CD4-positive, alpha-beta T cell treated with Interleukin-12 subunit alpha and Interleukin-12 subunit beta, for 1 hour (primary cell): Measurements from ENCODE around the gene PRSS8.
A peak's percentile ranks its signal among the peaks of the same experiment; 100 is the strongest.
"Not testable (repeated sequence)": the region's sequence is repeated elsewhere in the genome, so short reads cannot be mapped to it uniquely, and the experiment has no call there.

Experiments used
- DNase-seq: peaks from one replicate; pipeline ENCODE4 v3.0.0-alpha.2; 2020

The PRSS8 gene

DNA sequence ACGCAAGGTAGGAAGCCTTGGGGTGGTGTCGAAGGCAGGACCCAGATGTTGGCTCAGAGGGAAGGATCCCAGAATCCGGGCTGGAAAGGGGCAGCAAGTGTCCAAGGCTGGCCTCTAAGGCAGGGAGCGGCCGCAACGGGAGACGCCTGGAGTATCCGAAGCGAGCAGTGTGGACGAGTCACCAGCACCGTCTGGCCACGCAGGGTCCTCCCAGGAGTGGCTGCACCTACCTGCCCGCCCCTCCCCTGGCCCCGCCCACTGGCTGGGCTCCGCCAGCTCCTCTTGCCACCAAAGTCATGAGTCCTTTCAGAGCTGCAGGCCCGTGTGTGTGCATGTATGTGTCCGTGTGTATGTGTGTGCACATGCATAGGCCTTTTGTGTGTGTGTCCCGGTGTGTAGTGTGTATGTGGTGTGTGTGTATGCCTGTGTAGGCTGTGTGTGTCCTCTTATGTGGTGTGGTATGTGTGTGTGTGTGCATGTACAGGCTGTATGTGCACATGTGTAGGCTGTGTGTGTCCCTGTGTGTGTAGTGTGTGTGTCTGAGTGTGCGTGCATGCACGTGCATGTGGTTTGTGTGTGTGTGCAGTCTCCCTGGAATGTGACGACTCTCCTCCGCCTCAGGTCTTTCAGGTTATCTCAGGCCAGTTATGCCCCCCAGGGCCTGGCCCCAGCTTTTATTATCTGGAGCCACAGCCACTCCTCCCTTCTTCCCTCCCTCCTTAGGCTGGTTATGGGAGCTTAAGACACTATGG, at the start of gene PRSS8:
PRSS8 (minus strand) TSS at position 193 of the 752 bp plus-strand sequence. CDS start 229 bp downstream, outside the sequence.
- DNase-seq, result no peak

DNA sequence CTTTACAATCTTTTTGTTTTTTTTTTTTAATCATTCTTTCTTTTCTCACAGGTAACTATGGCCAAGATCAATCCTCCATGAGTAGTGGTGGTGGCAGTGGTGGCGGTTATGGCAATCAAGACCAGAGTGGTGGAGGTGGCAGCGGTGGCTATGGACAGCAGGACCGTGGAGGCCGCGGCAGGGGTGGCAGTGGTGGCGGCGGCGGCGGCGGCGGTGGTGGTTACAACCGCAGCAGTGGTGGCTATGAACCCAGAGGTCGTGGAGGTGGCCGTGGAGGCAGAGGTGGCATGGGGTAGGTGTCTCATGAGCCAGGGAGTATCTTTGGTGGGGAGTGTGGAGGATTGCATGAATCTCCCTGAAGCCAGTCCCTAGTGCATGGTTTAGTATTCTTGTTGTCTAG, 49.4 kb upstream of the PRSS8 start:
- no peak for DNase-seq

DNA sequence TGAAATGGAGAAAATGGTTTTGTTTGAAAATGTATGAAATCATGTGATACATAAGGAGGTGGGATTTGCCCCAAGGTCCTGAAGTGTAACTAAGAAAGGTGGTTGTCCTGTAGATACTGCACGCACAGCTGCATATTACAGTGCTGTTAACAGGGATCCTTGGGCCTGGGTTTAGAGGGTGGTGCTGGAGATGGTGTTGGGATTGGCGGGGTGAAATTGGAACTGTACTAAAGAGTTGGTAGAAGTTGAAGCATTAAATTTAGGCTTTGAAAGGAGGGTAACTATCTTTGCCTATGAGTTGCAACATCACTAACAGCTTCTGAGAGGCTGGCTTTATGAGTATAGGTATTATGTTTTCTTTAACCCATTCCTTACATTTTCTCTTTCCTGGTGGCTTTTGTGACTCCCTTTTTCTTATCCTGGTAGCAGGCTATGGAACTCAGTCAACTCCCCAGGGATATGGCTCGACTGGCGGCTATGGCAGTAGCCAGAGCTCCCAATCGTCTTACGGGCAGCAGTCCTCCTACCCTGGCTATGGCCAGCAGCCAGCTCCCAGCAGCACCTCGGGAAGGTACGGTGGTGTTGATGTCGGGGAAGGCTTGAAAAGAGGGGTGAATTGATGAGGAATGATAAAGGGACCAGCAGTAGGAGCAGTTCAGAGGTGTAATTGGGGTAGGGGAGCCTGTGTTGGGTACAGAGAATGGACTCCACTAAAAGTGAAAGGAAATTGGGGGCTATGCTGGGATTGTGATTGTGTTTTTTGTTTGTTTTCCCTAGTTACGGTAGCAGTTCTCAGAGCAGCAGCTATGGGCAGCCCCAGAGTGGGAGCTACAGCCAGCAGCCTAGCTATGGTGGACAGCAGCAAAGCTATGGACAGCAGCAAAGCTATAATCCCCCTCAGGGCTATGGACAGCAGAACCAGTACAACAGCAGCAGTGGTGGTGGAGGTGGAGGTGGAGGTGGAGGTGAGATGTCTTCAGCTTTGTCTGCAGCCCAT, 48.2 kb upstream of the PRSS8 start:
- no peak for DNase-seq

DNA sequence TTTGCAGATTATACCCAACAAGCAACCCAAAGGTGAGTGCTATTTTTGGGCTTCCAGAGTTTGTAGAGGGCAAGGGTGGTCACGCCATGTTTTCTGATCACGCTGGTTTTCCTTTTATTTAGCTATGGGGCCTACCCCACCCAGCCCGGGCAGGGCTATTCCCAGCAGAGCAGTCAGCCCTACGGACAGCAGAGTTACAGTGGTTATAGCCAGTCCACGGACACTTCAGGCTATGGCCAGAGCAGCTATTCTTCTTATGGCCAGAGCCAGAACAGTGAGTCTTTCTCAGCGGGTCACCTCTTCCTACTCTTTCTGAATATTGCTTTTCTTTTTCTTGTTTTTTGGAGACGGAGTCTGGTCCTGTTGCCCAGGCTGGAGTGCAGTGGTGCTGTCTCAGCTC, 46.9 kb upstream of the PRSS8 start:
- DNase-seq, result no peak

DNA sequence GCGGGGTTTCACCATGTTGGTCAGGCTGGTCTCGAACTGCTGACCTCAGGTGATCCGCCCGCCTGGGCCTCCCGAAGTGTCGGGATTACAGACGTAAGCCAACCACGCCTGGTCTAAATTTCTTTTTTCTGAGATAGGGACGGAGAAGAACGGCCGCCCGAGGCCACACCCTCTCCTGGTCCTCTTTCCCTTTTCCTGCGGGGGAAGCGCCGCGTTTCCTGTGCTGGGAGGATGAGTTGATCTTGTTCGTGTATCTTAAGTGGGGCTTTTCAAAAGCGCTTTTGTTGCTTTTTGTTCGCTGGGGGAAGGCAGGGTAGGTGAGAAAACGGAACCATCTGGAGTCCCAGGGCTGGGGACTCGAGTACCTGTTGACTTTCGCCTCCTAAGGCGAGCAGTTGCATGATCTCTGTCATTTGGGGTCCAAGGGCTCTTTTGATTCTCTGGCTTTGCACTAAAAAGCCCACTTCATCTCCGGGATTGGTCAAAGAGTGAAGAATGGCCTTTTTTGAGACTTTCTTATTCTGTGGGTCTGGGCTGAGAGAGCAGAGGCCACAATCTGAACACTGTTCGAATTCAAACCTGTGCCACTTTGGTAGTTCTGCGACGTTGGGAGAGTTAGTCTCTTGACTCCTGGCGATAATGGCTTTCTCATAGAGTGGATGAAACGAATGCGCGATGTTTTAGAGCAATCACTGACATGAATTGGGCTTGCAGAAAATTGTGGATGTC, 45.7 kb upstream of the PRSS8 start:
- DNase-seq, result no peak

DNA sequence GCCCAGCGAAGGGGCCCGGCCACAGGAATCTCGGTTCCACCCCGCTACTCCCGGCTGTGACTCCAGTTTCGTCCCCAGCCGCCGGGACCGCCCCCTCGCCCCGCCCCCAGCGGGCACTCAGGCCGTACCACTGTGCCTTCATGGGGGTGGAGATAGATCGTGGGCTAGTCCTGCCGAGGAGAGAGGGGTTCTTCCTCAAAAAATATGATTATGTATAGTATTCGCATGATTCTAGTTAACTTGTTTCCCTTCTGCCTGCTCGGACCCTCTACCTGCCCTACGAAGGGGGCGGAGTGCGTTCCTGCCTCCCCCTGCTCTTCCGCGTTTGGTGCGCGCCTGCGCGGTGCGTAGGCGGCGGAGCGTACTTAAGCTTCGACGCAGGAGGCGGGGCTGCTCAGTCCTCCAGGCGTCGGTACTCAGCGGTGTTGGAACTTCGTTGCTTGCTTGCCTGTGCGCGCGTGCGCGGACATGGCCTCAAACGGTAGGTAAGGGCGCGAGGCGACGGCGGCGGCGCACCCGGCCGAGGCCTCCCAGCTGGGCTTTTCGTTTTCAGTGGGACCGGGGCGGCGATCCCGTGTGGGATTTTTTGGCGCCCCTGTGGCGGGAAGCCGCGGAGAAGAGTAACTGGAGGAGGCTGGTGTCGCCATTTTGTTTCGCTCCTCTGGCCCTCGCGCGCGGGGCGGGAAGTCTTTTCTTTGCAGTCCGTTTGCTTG, 44.4 kb upstream of the PRSS8 start, which contains the start of gene FUS:
FUS (plus strand) TSS at position 393 of the 713 bp plus-strand sequence; CDS start at position 469, 76 bp downstream.
- peak; percentile 94 for DNase-seq

DNA sequence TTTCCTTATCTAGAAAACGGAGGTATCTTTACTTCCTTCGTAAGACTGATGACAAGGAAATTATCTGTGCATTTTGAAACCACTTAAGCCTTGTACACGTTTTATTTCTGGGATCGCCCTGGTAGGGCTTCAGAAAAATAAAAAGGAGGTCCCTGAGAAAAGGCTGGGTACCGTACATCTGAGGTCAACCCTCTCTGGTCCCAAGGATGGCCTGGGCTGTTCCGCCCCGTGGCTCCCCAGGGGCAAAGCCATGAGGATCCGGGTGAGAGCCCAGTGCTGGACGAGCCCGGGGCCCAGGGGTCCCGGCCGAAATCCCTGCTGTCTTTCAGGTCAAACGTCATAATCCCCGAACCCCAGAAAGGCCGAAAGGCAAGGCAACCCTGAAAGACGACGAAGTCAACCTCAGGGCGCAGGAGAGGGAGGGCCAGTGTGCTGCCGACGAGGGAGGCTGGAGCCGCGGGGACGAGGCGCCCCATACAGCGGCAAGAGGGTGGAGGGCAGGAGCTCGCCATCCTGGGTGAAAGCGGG, 43.8 kb upstream of the PRSS8 start:
- no peak for DNase-seq

DNA sequence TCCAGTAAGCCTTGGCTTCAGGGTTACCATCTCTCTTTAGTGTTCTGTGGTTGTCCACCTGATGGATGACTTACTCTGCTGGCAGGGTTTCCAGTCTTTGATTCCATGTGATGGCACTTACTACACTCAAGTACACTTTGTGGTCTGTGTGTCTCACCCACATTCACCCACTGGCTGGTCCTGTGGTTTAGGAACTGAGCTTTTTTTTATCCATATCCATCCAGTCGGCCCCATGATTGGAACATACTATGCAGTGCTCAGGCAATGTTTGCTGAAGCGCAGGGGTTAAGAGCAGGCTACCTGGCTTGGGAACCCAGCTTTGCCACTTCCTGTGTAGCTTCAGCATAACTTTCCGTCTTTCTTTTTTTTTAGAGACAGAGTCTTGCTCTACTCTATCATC, 41.6 kb upstream of the PRSS8 start:
- peak; percentile 59 for DNase-seq

DNA sequence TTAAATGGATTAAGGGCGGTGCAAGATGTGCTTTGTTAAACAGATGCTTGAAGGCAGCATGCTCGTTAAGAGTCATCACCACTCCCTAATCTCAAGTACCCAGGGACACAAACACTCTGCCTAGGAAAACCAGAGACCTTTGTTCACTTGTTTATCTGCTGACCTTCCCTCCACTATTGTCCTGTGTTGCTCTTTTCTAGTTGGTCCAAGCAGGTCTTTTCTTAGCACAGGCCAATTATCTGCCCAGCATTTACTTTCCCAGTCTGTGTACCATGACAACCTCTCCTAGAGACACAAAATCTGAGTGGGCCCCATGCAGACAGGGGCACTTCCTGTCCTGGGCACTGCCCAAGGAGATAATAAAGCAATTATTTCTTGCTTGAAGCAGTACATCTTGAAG, 34.5 kb upstream of the PRSS8 start:
- DNase-seq, result not testable (repeated sequence)

DNA sequence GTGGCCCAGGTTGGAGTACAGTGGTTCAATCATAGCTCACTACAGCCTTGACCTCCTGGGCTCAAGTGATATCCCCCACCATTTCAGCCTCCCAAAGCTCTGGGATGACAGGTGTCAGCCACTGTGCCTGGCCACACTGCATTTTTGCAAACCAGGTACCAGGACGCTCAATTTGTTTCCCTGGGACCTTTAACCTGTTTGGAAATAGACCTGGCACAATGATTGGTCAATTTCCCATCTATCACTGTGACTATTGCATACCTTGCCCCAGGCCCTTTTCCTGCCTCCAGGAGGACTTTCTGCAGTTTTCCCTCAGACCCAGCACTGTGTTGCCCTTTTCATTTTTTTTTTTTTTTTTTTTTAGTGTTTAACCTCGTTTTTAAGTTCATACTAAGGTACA, 33.3 kb upstream of the PRSS8 start:
- DNase-seq, result no peak

DNA sequence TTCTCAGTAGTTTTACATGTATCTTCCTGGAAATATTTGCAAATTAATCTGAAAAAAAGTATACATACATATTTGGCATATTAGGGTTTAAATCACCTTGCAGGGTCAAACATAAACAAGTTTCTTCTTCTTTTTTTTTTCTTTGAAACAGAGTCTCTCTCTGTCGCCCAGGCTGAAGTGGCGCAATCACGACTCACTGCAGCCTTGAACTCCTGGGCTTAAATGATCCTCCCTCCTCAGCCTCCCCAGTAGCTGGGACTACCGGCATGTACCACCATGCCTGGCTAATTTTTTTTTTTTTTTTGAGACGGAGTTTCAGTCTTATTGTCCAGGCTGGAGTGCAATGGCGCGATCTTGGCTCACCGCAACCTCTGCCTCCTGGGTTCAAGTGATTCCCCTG, 31.8 kb upstream of the PRSS8 start:
- no peak for DNase-seq

DNA sequence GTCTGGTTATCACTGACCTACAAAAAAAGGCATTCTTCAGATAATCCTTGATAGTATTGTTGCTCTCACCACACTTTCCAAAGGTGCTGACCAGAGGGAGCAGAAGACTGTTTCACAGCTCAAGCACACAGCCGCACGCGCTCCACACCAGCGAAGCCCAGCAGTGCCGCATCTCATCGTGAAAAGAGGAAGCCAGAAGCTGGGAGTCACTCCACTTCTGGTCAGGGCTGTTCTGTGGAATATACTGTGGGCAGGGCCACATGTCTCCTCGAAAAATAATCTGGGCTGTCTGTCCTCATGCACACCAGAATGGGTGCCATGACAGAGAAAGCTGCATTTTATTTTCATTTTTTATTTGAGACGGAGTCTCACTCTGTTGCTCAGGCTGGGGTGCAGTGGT, 21.6 kb upstream of the PRSS8 start:
- DNase-seq, result no peak

DNA sequence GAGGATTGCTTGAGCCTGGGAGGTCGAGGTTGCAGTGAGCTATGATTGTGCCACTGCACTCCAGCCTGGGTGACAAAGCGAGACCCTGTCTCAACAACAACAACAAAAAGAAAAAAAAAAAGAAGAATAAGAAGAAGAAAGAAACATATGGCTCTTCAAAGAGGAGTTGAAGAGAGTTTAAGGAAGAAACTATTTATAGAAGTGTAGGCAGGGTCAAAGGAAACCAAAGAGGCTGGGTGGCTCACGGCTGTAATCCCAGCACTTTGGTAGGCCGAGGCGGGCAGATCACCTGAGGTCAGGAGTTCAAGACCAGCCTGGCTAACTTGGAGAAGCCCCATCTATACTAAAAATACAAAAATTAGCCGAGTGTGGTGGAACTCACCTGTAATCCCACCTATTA, 15.4 kb upstream of the PRSS8 start:
- not testable (repeated sequence) for DNase-seq

DNA sequence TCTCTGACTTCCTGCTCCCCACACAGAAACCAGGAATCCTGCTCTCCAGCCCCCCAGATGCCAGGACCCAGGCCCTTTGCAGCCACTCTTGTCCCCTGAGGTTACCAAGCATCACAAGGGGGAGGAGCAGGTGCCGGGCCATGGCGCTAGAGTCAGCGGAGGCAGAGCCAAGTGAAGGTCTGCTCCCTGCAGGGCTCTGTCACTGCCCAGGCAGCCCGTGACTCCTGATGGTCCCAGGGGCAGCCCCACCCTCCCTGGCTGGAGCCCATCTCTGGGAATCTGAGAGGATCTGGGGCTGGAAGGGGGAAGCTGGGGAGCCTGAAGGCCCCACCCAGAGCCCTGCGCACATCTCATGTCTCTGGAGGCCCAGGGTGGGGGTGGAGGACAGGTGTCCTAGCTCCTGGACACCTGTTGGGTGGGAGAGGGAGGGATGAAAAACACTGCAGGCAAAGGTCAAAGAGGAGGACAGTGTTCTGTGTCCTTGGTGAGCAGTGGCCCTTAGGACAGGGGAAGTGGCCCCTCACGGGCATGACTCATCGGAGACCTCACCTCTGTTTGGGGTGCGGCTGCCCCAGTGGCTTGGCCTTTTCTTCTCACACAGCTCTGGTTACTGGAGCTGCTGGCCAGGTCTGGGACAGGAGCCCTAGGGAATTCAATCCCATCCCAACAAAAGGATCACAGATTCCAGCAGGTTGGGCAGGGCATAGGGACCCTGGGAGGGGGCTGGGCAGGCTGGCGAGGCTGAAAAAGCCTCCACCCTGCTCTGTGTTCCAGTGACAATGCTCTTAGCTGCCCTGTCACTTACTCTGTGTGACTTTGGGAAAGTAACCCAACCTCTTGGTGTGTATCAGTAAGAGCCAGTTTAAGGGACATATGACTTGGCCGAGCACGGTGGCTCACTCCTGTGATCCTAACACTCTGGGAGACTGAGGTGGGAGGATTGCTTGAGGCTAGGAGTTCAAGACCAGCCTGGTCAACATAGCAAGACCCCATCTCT, 14.7 kb upstream of the PRSS8 start, which contains the start of gene PRSS36:
PRSS36 (minus strand) TSS at position 173 of the 997 bp plus-strand sequence; CDS start at position 142, 31 bp downstream.
- no peak for DNase-seq

DNA sequence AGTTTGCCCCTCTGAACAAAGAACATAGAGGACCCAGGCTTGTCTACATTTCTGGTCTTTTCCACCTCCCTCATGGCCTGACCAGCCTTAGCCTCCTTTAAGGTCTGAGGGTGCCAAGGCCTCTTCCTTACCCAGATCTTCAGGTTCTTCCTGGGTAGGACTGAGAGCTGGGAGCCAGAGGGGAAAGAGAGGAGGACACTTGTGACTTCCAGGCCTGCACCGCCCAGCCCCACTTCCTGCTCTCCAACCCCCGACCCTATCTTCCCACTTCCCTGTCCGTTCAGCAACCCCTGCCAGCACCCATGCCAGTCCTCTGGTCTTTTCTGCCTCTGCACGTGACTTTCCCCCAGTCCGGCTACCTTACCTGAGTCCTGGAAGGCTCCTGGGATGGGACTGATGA, 13.8 kb upstream of the PRSS8 start:
- no peak for DNase-seq

DNA sequence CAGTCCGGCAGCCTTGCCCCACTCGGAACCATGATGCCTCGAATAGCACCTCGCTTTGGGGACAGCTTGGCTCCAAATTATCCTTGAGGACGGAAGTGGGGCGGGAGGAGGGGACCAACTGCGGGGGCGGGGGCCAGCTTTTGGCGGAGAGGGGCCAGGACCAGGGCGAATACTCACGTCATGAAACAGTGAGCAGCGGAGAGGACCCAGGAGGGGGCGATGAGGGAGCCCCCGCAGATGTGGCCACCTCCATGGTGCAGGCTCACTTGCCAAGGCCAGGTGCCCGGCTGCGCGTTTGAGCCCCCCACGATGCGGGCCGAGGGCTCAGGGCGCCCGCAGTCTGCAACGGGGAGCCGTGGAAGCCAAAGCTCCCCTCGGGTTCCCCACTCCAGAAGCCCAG, 13.4 kb upstream of the PRSS8 start:
- DNase-seq, result no peak

DNA sequence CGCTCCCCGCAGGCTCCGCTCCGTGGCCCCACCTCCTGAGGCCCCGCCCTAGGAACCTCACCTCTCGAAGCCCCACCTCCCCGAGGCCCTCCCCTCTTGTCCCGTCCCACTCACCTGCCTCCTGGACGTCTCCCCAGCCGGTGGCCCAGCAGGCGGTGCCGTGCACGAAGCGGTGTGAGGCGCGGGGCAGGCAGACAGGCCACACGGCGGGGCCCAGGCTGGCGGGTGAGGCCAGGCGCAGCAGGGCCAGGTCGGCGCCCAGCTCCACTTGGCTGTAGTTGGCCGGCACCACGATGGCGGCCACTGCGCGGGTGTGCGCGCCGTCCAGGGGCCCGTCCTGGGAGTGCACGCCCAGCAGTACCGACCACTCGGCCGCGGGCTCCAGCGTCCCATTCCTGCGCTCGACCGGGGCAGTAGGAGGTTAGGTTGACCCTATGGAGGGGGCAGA, 12.8 kb upstream of the PRSS8 start:
- no peak for DNase-seq

DNA sequence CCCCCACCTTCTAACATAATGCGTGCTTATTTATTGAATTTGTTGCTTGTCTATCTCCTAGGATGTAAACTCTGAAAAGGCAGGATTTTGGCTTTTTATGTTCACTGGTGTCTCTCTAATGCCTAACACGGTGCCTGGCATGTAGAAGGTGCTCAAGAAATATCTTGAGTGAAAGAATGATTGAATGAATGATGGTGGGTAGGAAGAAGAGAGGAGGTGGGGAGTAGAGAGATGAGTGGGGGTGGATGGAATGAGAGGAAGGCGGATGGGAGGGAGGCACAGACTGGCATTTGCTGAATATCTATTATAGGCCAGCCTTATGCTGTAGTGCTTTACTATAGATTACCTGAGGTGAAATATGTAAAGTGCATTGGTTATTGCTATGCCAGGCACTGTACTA, 12.0 kb upstream of the PRSS8 start:
- no peak for DNase-seq

DNA sequence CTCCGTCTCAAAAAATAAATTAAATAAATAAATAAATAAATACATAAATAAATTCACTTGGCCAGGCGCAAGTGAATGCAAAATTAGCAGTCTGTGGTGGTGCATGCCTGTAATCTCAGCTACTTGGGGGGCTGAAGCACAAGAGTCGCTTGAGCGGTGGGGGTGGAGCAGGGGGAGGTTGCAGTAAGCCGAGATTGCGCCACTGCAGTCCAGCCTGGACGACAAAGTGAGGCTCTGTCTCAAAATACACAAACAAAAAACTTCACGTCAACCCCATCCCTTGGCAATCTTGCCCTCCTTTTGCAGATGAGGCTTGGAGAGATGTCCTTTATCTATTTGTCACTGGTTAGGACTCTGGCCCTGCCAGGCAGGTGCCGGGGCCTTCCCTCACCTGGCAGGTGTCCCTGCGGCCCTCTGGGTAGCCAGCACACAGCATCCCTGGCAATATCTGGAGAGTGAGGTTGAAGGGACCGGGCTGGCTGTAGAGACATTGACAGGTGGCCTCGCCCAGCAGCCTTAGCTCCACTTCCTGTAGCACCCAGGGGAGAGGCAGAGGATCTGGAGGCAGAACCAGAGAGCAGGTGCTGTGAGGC, 10.0 kb upstream of the PRSS8 start:
- DNase-seq, result no peak

DNA sequence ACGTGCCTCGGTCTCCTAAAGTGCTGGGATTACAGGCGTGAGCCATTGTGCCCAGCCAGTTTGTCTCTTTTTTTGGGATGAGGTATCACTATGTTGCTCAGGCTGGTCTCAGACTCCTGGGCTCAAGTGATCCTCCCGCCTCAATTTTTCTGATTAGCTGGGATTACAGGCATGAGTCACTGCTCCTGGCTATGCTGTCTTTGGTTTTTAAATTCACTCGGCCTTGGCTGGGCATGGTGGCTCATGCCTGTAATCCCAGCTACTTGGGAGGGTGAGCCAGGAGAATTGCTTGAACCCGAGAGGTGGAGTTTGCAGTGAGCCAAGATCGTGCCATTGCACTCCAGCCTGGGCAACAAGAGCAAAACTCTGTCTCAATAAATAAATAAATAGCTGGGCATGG, 8.9 kb upstream of the PRSS8 start:
- DNase-seq, result not testable (repeated sequence)
